IPS-11a (cell line): Measurements from ENCODE around the gene EXOC1.
"Not testable (repeated sequence)": the region's sequence is repeated elsewhere in the genome, so short reads cannot be mapped to it uniquely, and the experiment has no call there.

Source experiments
- H3K4me3 ChIP-seq: one replicate; pipeline ENCODE4 v1.5.1; 2013; ENCODE audit warnings: low read depth, low read length, control low read depth

The EXOC1 gene

DNA sequence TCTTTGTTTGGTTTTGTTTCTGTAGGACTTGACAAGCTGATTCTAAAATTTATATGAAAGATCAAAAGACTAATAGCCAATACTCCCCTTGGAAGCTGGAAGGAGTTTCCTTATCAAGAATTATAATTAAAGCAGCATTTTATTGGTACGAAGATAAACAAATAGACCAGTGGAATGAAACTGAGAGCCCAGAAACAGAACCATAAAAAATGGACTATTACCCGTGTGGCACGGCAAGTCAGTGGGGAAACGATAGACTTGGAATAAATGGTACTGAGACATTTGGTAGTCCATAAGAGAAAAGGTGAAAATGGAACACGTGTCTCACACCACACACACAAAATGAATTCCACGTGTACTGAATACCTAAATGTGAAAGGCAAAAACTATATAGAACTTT lies 52.9 kb downstream of the EXOC1 start:
- H3K4me3 ChIP-seq = no peak overlapping the region

DNA sequence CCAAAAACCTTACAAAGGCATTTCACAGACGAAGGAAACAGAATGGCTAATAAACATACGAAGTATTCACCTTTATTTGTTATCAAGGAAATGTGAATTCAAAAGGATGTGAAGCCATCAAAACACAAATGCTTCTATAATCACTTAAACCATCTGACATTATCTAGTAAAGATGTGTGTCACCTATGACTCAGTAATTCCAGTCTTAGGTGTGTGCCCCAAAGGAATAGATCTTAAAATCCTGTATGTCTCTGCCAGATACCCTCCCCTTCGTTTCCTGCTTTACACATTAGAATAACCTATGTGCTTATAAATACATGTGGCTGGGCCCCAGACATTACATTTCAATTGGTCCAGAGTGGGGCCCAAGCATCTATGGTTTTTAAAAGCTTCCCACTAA lies 53.5 kb downstream of the EXOC1 start:
- no peak overlapping the region for H3K4me3 ChIP-seq

DNA sequence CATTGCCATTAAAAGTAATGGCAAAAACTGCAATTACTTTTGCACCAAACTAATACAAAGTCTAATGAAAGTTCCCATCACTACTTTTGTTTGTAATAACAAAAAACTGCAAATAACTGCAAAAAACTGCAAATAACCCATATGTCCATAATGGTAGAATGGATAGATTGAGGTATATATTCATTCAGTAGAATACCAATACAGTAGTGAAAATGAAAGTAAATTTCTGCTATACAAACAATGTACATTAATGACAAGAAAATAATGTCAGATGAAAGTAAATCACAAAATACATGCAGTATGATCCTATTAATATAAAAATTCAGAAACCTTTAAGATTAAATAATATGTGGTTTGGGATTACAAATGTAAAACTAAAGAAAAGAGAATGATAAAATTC lies 54.0 kb downstream of the EXOC1 start:
- H3K4me3 ChIP-seq = no peak overlapping the region

DNA sequence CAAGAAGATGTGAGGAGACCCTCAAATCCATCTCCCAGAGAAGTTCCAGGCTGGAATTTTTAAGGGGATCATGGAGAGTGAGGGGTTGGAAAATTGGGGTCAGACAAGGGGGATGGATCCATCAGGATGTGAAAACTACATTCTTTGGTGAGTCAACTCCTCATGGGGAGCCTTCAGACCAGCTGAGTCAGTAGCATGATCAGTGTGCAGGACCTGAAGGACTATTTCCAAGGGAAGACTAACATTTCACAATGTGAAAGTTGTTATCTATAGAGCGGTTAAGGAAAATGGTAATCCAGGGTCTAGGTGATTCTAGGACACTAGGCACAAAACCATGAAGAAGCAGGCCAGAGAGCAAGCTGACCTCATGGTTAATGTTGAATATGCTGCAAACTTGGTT lies 56.7 kb downstream of the EXOC1 start:
- H3K4me3 ChIP-seq = no peak overlapping the region

DNA sequence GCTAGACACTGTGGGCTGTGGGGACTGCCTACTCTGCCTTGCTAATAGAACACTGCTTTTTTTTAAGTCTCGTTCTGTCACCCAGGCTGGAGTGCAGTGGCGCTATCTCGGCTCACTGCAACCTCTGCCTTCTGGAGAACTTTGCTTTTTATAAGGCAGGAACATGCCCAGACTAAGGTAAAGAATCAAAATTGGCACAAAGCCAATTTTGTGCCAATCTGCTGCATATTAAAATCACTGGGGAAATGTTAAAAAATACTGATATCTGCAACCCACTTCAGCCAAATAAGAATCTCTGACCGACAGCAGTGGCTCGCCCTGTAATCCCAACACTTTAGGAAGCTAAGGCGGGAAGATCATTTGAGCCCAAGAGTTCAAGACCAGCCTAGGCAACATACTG lies 58.8 kb downstream of the EXOC1 start:
- no peak overlapping the region for H3K4me3 ChIP-seq

DNA sequence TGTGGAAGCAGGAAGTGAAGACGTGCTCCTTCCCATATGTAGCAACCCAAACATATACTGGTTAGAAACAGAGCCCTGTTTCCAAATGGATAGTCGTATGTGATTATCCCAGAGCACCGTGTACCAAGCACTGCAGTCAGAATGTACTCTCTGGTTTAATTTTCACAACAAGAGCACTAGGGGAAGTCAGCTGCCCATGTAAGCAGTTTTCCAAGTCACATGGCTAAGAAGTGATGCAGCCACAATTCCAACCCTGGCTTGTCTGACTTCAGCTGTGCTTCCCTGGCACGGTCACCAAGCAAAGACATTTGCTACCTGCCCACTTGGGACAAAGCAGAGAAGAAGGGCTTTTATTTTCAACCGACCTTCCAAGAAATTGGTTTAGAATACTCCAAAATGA lies 67.1 kb downstream of the EXOC1 start:
- no peak overlapping the region for H3K4me3 ChIP-seq

DNA sequence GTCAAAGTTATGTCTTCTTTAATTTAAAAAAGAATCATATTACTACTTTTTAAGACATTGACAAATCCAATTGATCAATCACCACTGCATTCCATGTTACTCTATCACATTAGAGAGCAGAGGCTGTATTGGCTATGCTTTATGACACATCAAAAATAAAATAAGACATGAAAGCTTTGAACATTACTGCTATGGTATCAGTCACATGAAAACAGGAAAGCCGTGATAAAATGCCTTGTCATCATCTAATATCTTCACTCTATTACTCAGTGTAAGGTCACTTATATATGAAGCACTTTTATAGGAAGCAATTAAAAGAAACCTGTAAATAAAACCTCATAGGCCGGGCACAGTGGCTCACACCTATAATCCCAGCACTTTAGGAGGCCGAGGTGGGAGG lies 67.6 kb downstream of the EXOC1 start:
- H3K4me3 ChIP-seq = no peak overlapping the region

DNA sequence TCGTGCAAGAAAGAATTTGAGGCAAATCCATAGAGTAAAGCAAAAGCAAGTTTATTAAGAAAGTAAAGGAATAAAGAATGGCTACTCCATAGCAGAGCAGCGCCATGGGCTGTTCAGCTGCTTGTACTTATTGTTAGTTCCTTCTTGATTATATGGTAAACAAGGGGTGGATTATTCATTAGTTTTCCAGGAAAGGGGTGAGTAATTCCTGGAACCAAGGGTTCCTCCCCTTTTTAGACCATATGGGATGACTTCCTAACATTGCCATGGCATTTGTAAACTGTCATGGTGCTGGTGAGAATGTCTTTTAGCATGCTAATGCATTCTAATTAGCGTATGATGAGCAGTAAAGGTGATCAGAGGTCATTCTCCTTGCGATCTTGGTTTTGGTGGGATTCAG lies 71.8 kb downstream of the EXOC1 start:
- H3K4me3 ChIP-seq = no peak overlapping the region

DNA sequence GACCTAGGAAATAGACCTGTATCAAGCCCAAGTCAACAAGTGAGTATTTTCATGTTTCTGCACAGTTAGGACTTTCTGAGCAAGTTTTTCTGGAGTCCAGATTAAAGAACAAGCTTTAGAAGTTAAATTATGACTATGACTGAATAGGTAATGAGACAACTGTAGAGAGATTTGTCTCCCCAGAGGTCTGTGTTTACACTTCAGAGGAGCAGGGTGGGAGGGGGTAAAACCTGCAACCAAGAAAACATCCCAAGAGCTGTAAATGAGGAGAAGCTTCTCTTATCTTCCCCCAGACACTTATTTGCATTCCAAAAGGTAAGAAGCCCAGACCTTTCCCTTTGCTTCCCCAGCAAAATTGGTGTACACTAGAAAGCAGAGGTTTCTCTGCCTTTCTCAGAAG lies 73.2 kb downstream of the EXOC1 start:
- H3K4me3 ChIP-seq = no peak overlapping the region

DNA sequence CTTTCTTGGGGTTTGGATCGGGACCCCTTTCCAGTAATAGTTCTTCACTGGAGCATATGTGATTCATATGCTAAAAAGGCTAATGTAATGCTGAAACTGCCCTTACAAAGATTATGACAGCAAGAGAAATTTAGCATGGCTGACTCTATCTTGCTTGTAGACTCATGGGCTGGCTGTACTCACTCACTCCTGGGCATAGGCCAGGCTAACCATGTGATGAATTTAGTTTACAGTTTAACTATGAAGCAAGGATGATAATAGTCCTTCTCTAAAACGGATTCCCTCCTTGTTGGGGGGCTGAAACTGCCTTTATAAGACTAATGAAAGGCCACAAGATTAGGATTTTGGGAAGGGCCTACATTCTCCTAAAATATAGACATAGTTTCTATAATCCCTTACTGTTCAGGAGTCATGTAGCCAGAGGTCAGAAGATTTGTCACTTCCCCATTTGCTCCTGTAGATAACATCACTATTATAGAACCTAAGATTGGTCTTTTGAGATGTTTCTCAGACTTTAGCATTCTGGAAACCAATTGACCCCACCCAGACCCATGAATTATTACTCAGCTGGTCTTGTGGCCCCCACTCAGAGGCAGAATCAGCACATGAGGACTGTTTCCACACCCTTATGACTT lies 74.5 kb downstream of the EXOC1 start:
- no peak overlapping the region for H3K4me3 ChIP-seq

DNA sequence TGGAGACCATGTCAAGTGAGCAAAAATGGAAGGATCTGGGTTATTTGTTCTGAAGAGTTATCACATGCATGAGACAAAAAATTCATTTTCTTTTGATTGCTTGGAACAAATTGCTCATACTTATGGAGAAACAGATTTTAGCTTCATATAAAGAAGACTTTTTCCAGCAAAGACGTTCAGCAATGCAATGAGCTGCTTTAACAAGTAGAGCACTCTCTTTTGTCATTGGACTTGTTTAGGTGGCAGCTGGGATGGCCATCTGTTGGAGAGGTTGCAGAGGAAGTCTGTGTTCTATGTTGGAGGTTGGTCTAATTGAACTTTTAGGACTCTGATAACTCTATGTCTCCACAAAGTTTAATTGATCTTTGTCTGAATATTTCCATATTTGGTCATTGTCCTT lies 75.4 kb downstream of the EXOC1 start:
- H3K4me3 ChIP-seq = no peak overlapping the region

DNA sequence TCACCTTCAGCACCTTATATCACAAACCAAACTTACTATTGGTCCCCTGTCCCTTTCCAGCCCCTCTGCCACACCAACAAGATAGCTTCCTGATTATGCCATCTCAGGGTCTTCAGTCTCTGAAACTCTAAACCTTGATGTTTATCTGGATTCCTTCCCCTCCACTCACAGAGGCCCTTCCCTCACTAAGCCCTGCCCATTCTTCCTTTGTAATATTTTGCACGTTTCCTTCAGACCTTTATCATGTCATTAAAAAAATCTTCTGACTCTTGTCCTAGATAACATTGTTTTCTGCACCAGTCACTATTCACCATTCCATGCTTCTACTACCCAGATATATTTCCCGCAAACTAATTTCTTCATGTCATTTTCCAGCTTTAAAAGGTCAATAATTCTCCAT lies 77.6 kb downstream of the EXOC1 start:
- H3K4me3 ChIP-seq = no peak overlapping the region

DNA sequence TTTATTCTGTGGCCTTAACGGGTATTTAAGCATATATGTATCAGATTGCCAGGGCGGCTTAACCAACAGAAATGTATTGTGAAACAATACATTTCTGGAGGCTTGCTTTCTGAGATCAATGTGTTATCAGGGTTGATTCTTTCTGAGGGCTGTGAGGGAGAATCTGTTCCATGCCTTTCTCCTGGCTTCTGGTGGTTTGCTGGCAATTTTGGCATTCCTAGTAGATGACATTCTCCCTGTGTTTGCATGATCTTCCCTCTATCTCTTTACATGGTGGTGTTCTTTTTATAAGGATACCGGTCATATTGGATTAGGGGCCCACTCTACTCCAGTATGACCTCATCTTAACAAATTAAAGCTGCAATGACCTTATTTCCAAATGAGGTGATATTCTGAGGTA lies 78.4 kb downstream of the EXOC1 start:
- H3K4me3 ChIP-seq = no peak overlapping the region

DNA sequence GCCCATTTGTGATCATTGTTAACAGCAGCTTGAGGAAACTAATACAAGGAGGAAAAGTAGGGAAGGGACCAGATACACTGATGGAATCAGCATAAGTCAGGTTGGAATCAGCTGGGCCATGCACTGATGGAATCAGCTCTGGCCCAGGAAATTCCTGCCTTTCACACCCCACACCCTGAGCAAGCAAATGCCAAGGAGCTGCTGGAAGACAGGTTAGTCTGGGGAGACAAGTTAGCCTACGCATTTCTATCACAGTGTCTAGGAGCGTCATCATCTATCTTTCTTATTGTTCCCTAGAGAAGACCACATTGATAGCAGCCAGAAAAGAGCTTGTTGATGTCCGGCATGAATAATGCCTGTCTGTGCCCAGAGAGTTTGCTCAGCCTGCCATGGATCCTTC lies 79.1 kb downstream of the EXOC1 start:
- no peak overlapping the region for H3K4me3 ChIP-seq

DNA sequence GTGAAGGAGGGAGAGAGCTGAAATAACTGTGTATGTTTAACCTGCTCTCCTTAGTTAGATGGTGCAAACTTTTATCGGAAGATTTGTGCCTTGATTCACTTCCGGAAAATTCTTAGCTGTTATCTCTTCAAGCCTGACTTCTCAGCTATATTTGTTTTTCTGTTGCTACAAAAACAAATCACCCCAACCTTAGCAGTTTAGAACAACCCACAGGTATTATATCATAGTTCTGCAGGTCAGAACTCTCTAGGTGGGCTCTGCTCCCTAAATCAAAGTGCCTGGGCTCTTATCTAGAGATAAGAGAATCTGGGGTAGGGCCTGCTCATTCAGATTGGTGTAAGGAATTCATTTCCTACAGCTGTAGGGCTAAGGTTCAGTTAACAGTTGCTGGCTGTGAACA lies 80.2 kb downstream of the EXOC1 start:
- no peak overlapping the region for H3K4me3 ChIP-seq

DNA sequence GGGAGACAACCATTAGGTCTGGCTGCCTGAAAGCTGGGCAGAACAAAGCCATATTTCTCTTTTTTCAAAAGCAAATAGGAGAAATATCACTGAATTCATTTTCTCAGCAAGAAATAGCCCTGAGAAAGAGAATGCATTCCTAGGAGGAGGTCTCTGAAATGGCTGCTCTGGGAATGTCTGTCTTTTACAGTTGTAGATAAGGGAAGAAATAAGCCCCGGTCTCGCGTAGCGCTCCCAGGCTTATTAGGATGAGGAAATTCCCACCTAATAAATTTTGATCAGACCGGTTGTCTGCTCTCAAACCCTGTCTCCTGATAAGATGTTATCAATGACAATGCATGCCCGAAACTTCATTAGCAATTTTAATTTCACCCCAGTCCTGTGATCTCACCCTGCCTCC lies 82.5 kb downstream of the EXOC1 start:
- H3K4me3 ChIP-seq = not testable (repeated sequence)

DNA sequence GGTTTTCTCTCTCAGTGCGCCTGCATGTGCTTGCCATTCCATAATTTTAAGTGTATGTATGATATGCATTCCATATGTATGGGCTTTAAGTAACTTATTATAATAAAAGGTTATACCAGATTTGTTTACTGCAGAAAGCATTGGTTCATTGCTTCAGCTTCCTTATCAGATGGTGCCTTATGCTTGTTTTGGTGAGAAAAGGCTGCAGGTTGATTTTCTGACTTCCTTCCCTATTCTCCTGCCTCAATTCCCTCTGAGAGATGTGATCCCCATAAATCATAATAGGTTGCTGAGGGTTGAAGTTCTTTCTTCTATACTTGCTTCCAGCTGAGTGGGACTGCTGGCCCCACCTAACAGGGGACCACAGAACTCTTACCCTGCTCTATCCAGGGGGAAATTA lies 85.0 kb downstream of the EXOC1 start:
- H3K4me3 ChIP-seq = no peak overlapping the region

DNA sequence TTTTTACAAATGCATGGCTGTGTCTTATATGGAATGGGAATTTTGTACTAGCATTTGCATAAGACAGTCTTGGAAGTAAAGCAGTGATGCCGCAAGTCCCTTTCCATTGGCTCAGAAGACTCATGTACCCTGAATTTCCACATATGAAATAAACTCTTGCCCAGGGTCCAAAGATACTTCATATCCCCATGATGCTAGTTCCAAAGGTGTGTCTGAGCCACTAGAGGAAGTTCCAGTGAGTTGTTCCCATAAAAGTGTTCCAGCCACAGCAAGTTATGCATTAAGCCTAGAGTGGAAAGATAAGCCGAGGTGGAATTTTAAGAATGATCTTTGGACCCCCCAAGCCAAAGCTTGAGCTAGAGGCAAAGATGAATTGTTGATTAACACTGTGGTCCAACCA lies 86.0 kb downstream of the EXOC1 start:
- no peak overlapping the region for H3K4me3 ChIP-seq

DNA sequence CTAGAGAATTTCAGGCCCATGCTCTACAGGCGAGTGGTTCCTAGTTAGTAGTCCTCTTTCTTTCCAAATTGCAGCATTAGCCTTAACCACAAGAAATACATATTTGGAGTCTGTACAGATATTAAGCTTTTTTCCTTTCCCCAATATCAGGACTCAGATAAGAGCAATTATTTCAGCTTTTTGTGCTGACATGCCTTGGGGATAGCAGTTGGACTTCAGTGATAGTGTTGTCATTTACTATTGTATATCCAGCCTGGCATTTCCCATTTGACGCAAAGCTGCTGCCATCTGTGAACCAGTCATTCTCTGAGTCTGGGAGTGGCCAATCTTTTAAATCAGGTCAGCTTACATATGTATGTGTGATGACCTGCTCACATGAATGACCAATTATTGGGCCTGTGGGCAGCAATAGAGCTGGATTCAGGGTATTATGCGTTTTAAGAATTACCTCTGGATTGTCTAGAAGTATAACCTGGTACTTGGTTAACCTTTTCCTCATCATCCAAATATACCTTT lies 88.5 kb downstream of the EXOC1 start:
- H3K4me3 ChIP-seq = no peak overlapping the region

DNA sequence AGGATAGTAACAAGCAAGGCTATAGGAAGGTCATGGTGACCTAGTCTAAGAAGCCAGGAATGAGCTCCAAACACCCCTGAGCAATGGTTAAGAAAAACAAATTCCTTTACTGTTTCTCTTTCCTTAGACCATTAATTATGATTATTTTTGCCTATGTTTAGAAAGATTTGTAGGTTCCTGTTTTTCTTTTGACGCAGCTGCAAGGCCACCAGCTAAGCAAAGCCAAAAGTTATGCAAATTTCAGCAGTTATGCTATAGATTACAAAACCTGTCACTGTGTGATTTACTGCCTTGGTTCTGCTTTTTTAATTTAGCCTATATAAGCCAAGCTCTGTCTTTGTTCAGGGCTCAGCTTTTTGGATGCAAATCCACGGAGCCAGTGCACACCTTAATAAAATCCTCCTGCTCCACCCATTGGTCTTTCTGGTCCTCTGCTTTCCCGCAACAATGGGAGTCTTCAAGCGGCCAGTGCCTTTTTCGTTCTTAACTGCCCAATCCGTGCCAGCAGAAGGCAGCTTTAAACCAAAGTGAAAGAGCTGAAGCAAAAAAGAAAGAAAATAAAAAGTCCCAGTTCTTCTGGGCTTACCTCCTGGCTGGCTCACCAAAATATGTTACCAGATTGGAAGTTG lies 93.9 kb downstream of the EXOC1 start:
- H3K4me3 ChIP-seq = no peak overlapping the region

DNA sequence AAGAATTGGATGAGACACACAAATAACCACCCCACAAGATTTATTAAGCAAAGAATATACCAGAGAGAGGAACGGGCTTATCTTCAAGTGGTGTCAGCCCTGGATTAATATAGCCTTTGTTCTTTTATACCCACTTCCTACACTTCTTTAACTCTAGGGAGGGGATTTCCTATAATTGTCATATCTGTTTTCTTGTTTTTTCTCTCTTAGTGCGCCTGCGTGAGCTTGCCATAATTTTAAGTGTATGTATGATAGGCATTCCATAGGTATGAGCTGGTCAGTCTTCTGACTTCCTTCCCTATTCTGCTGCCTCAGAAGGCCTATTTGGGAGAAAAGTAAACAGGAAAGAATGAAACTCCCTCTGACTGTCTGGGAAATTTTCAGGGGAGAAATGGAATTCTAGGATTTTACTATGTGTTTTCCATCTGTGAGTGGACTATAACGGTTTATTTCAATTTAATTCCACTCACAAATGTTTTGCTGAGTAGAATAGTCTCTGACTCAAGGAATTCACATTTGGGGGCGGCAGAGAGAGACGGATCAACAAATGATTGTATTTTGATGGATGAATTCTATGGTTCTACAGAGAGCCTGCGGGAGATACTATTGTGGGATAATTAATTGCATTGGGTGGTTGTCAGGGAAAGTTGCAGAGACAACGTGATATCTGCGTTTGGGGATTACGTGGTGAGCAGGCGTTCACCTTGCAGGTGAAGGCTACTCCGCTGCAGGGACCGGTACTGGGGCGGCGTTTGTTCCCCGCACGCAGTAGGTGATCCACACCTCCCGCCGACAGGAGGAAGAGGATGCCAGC lies 94.7 kb downstream of the EXOC1 start:
- H3K4me3 ChIP-seq = peak overlapping the region; percentile 88
